GM19397 (cell line): ENCODE data around the gene SLCO6A1.
A peak's percentile ranks its signal among the peaks of the same experiment; 100 is the strongest.

Source experiments
- ATAC-seq: cut with Tn5 transposase; IDR thresholded peaks from one replicate; pipeline ENCODE4 v1.9.1; 2021; ENCODE audit warnings: mild to moderate bottlenecking, moderate library complexity; ENCODE audit not compliant: unreplicated experiment

Gene SLCO6A1

GRCh38 chr5:102453716-102454115 is 45.1 kb downstream of the SLCO6A1 start:
- ATAC-seq: peak; percentile 69

GRCh38 chr5:102451082-102451481 is 47.7 kb downstream of the SLCO6A1 start:
- ATAC-seq: no peak

GRCh38 chr5:102450313-102450990 is 48.3 kb downstream of the SLCO6A1 start:
- no peak for ATAC-seq

GRCh38 chr5:102433473-102433872 is 65.3 kb downstream of the SLCO6A1 start:
- ATAC-seq: no peak

- ATAC-seq: no peak
Measured at GRCh38 chr5:102421647-102422046, 77.2 kb downstream of the SLCO6A1 start.

GRCh38 chr5:102418531-102418930 is 80.3 kb downstream of the SLCO6A1 start:
- no peak for ATAC-seq

GRCh38 chr5:102414448-102414847 is 84.4 kb downstream of the SLCO6A1 start:
- no peak for ATAC-seq

- ATAC-seq: no peak
Measured at GRCh38 chr5:102388235-102388634, 110.6 kb downstream of the SLCO6A1 start.

- ATAC-seq: no peak
Measured at GRCh38 chr5:102385365-102385764, 113.4 kb downstream of the SLCO6A1 start.

GRCh38 chr5:102380174-102380573 is 118.6 kb downstream of the SLCO6A1 start:
- ATAC-seq: no peak

- ATAC-seq: no peak
Measured at GRCh38 chr5:102375876-102376275, 122.9 kb downstream of the SLCO6A1 start.

- ATAC-seq: no peak
Measured at GRCh38 chr5:102375272-102375671, 123.5 kb downstream of the SLCO6A1 start.

- no peak for ATAC-seq
Measured at GRCh38 chr5:102368392-102368791, 130.4 kb downstream of the SLCO6A1 start.

- no peak for ATAC-seq
Measured at GRCh38 chr5:102341681-102342288, 157.0 kb downstream of the SLCO6A1 start.

GRCh38 chr5:102324714-102325113 is 174.1 kb downstream of the SLCO6A1 start:
- ATAC-seq: no peak
